ENCODE results near the gene RBM25.

DNA sequence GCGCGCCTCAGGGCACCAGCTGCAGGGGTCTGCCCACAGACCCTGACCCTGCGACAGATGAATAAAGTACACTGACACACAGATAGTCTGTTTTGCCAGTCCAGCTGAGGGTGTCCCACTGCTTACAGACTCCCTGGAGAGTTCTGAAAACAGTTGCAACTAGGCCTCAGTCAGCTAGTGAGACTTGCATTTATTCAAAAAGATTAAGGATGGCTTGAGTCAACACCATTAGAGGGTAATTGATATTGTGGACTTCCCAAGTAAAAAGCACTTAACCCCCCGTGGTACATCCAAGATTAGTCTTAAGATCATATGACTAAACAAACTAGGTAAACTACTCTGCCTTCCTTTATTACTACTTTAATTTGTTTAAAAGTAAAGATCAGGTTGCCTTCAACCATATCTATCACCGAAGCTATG, 66.8 kb downstream of the RBM25 start:
- TF ChIP-seq CTCF (IDR thresholded peaks at IDR 0.05; ENCODE audit: insufficient read depth, low read length) = no peak
- TF ChIP-seq POLR2AphosphoS5 (IDR thresholded peaks at IDR 0.05; ENCODE audit: low read depth) = no peak
- TF ChIP-seq SPI1 (IDR thresholded peaks at IDR 0.05; ENCODE audit: borderline replicate concordance, low read depth) = no peak

Data from HL-60 (cell line).